Measurements from ENCODE around the gene OPN3. TPM values are rescaled to one million over a fixed set of nuclear protein-coding genes. Genes with fewer than 3 reads are reported as not detected.

The OPN3 gene
- total RNA-seq, 1 experiment from 2014 or later = 7.8 TPM

DNA sequence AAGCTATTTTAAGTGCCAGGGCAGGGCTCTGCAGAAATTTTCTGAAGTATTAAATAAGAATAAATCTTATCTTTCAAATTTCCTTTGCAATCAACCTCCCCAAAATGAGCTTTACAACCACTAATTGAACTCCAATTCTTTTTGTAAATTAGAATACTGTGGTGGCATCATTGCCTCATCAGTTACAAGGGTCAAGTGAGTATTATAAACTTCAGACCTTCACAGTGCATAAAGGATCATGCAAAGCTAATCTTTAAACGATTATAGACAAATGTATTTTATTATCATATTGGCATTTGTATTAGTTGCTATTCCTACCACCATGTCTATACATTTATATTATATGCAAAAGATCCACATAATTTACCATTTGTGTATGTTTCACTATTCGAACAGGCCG, 7.2 kb downstream of the OPN3 start:
- POLR2A ChIA-PET = no interaction called here
- intact Hi-C loops (cut with micrococcal nuclease; ENCODE audit: unreplicated experiment) = no loop called here
- Histone ChIP-seq H3K4me1 (peaks cover 38% of the 10 kb centered on the region), H3K27me3 (replicated peaks; ENCODE audit: control insufficient read depth, insufficient read depth, low read length) (no peaks in the 10 kb centered on the region), H3K9me3 (peaks cover 3% of the 10 kb centered on the region; the same call in 1 of the 2 replicates), H3K4me3 (ENCODE audit: low read depth, low read length) (no peak overlapping the region), H3K36me3 (ENCODE audit: control insufficient read depth, insufficient read depth, low read length) (peaks cover 1% of the 10 kb centered on the region; the same call in 1 of the 2 replicates)
- no TSS peak for BruUV-seq (replicated peaks)
- Mint-ChIP-seq H3K36me3 (ENCODE audit: insufficient read depth, unreplicated experiment) (peaks cover 35% of the 10 kb centered on the region), H3K9me3 (ENCODE audit: unreplicated experiment) (peaks cover 10% of the 10 kb centered on the region), H3K27ac (ENCODE audit: unreplicated experiment) (no peak overlapping the region), H3K4me1 (ENCODE audit: low read depth, unreplicated experiment) (peaks cover 31% of the 10 kb centered on the region), H3K27me3 (ENCODE audit: insufficient read depth, unreplicated experiment) (no peaks in the 10 kb centered on the region), H3K4me3 (ENCODE audit: unreplicated experiment) (no peak overlapping the region)
- no peak for DNase-seq
- CTCF ChIA-PET = no interaction called here
- TF ChIP-seq, protein P1, sequence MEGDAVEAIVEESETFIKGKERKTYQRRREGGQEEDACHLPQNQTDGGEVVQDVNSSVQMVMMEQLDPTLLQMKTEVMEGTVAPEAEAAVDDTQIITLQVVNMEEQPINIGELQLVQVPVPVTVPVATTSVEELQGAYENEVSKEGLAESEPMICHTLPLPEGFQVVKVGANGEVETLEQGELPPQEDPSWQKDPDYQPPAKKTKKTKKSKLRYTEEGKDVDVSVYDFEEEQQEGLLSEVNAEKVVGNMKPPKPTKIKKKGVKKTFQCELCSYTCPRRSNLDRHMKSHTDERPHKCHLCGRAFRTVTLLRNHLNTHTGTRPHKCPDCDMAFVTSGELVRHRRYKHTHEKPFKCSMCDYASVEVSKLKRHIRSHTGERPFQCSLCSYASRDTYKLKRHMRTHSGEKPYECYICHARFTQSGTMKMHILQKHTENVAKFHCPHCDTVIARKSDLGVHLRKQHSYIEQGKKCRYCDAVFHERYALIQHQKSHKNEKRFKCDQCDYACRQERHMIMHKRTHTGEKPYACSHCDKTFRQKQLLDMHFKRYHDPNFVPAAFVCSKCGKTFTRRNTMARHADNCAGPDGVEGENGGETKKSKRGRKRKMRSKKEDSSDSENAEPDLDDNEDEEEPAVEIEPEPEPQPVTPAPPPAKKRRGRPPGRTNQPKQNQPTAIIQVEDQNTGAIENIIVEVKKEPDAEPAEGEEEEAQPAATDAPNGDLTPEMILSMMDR (IDR thresholded peaks at IDR 0.05; ENCODE audit: insufficient read depth in 1 of 2, low read depth in 1 of 2, low read length in 1 of 2, severe bottlenecking in 1 of 2, unreplicated experiment in 1 of 2) = no peak

DNA sequence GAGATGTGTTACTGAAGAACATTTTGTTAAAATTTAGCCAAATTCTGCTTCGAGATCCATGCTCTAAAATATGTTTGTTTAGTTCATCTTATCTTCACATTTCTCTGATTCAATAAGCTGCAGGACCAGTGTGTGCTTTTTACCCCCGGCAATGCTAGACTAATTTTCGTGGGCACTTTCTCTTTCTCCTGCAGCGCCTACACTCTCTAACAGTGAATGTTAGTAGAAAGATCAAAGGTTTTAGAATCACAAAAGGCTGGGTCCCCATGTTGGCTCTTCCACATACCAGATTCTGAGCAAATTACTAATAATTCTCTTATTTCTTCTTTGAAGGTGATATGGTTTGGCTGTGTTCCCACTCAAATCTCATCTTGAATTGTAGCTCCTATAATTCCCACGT, 8.5 kb downstream of the OPN3 start:
- TF ChIP-seq, protein P1 (IDR thresholded peaks at IDR 0.05; ENCODE audit: insufficient read depth in 1 of 2, low read depth in 1 of 2, low read length in 1 of 2, severe bottlenecking in 1 of 2, unreplicated experiment in 1 of 2) = no peak
- DNase-seq = no peak
- H3K9me3 ChIP-seq = peaks cover 3% of the 10 kb centered on the region; the same call in 1 of the 2 replicates
- POLR2A ChIA-PET = no interaction called here
- H3K4me3 ChIP-seq (ENCODE audit: low read depth, low read length) = no peak overlapping the region
- Mint-ChIP-seq H3K4me3 (ENCODE audit: unreplicated experiment) (no peak overlapping the region), H3K27ac (ENCODE audit: unreplicated experiment) (no peak overlapping the region), H3K36me3 (ENCODE audit: insufficient read depth, unreplicated experiment) (peaks cover 34% of the 10 kb centered on the region), H3K4me1 (ENCODE audit: low read depth, unreplicated experiment) (peaks cover 18% of the 10 kb centered on the region), H3K27me3 (ENCODE audit: insufficient read depth, unreplicated experiment) (no peaks in the 10 kb centered on the region), H3K9me3 (ENCODE audit: unreplicated experiment) (peaks cover 10% of the 10 kb centered on the region)
- BruUV-seq (replicated peaks) = no TSS peak
- H3K4me1 ChIP-seq = peaks cover 25% of the 10 kb centered on the region
- H3K36me3 ChIP-seq (ENCODE audit: control insufficient read depth, insufficient read depth, low read length) = peaks cover 1% of the 10 kb centered on the region; the same call in 1 of the 2 replicates
- intact Hi-C loops (cut with micrococcal nuclease; ENCODE audit: unreplicated experiment) = no loop called here
- no peaks in the 10 kb centered on the region for H3K27me3 ChIP-seq (replicated peaks; ENCODE audit: control insufficient read depth, insufficient read depth, low read length)
- CTCF ChIA-PET = no interaction called here

DNA sequence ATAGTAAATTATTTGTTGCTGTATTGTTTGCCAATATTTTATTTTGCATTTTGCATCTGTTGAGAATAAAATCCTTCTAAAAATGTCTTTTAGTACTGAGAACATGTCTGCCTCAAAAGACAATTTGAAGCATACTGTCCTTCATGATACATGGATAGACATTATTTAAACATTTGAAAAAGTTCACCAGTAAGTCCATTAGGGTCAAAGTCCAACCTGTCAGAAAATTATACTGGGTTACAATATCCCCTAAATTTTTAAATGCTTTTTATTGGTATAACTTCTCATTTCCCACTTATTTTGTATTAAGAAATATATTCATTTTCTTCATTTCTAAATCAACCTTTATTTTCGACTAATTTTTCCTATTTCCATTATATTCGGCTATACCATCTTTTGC, 9.3 kb downstream of the OPN3 start:
- no peak overlapping the region for H3K4me3 ChIP-seq (ENCODE audit: low read depth, low read length)
- no peak overlapping the region for H3K27ac Mint-ChIP-seq (ENCODE audit: unreplicated experiment)
- H3K36me3 ChIP-seq (ENCODE audit: control insufficient read depth, insufficient read depth, low read length) = peaks cover 1% of the 10 kb centered on the region; the same call in 1 of the 2 replicates
- BruUV-seq (replicated peaks) = no TSS peak
- TF ChIP-seq, protein P1 (IDR thresholded peaks at IDR 0.05; ENCODE audit: insufficient read depth in 1 of 2, low read depth in 1 of 2, low read length in 1 of 2, severe bottlenecking in 1 of 2, unreplicated experiment in 1 of 2) = no peak
- peaks cover 18% of the 10 kb centered on the region for H3K4me1 Mint-ChIP-seq (ENCODE audit: low read depth, unreplicated experiment)
- CTCF ChIA-PET = no interaction called here
- peaks cover 17% of the 10 kb centered on the region for H3K4me1 ChIP-seq
- DNase-seq = no peak
- peaks cover 10% of the 10 kb centered on the region for H3K9me3 Mint-ChIP-seq (ENCODE audit: unreplicated experiment)
- H3K27me3 Mint-ChIP-seq (ENCODE audit: insufficient read depth, unreplicated experiment) = no peaks in the 10 kb centered on the region
- POLR2A ChIA-PET = no interaction called here
- intact Hi-C loops (cut with micrococcal nuclease; ENCODE audit: unreplicated experiment) = no loop called here
- no peaks in the 10 kb centered on the region for H3K27me3 ChIP-seq (replicated peaks; ENCODE audit: control insufficient read depth, insufficient read depth, low read length)
- peaks cover 3% of the 10 kb centered on the region; the same call in 1 of the 2 replicates for H3K9me3 ChIP-seq
- peaks cover 34% of the 10 kb centered on the region for H3K36me3 Mint-ChIP-seq (ENCODE audit: insufficient read depth, unreplicated experiment)
- H3K4me3 Mint-ChIP-seq (ENCODE audit: unreplicated experiment) = no peak overlapping the region
